HG03432 (cell line): ENCODE measurements around the gene RILPL1.
"Not testable (repeated sequence)": the region's sequence is repeated elsewhere in the genome, so short reads cannot be mapped to it uniquely, and the experiment has no call there.

Experiments
- ATAC-seq: cut with Tn5 transposase; IDR thresholded peaks from one replicate; pipeline ENCODE4 v1.9.1; 2021; ENCODE audit warnings: mild to moderate bottlenecking, moderate library complexity; ENCODE audit not compliant: unreplicated experiment

RILPL1 gene

GRCh38 chr12:123472438-123472849 is 61.1 kb downstream of the RILPL1 start:
- ATAC-seq: no peak

- no peak for ATAC-seq
Measured at GRCh38 chr12:123471374-123472068, 62.0 kb downstream of the RILPL1 start.

GRCh38 chr12:123469978-123470377 is 63.5 kb downstream of the RILPL1 start:
- ATAC-seq: no peak

- ATAC-seq: no peak
Measured at GRCh38 chr12:123468786-123469185, 64.7 kb downstream of the RILPL1 start.

- no peak for ATAC-seq
Measured at GRCh38 chr12:123465084-123465483, 68.4 kb downstream of the RILPL1 start.

- ATAC-seq: not testable (repeated sequence)
Measured at GRCh38 chr12:123463174-123463573, 70.3 kb downstream of the RILPL1 start.

GRCh38 chr12:123457980-123458779 is 75.3 kb downstream of the RILPL1 start, which contains the start of gene SNRNP35:
SNRNP35 (plus strand) TSS chr12:123458139; CDS start chr12:123465541, 7,402 bp downstream.
- peak; percentile 62 for ATAC-seq

GRCh38 chr12:123453165-123453564 is 80.4 kb downstream of the RILPL1 start:
- ATAC-seq: no peak

- not testable (repeated sequence) for ATAC-seq
Measured at GRCh38 chr12:123452276-123452550, 81.3 kb downstream of the RILPL1 start.

GRCh38 chr12:123450636-123451035 is 82.9 kb downstream of the RILPL1 start:
- ATAC-seq: no peak

GRCh38 chr12:123449856-123450255 is 83.7 kb downstream of the RILPL1 start:
- no peak for ATAC-seq

- ATAC-seq: no peak
Measured at GRCh38 chr12:123449249-123449733, 84.2 kb downstream of the RILPL1 start.

- ATAC-seq: no peak
Measured at GRCh38 chr12:123446333-123446713, 87.2 kb downstream of the RILPL1 start.

- no peak for ATAC-seq
Measured at GRCh38 chr12:123445388-123446332, 87.9 kb downstream of the RILPL1 start.

GRCh38 chr12:123444092-123445026 is 89.2 kb downstream of the RILPL1 start:
- no peak for ATAC-seq

- no peak for ATAC-seq
Measured at GRCh38 chr12:123442774-123443173, 90.7 kb downstream of the RILPL1 start.

- peak; percentile 56 for ATAC-seq
Measured at GRCh38 chr12:123441523-123442164, 91.9 kb downstream of the RILPL1 start.

GRCh38 chr12:123436017-123436964 is 97.2 kb downstream of the RILPL1 start, which contains the start of gene RILPL2:
RILPL2 (minus strand) TSS chr12:123436684; CDS start chr12:123436420, 264 bp downstream.
- peak; percentile 82 for ATAC-seq
